Ecto neural progenitor cell (in vitro differentiated cells): Measurements from ENCODE around the gene ADAMTS12.
A peak's percentile ranks its signal among the peaks of the same experiment; 100 is the strongest.

Experiments used
- DNase-seq: peaks from one replicate; pipeline ENCODE4 v3.0.0-alpha.2; 2018; ENCODE audit warnings: low spot score

ADAMTS12 gene

DNA sequence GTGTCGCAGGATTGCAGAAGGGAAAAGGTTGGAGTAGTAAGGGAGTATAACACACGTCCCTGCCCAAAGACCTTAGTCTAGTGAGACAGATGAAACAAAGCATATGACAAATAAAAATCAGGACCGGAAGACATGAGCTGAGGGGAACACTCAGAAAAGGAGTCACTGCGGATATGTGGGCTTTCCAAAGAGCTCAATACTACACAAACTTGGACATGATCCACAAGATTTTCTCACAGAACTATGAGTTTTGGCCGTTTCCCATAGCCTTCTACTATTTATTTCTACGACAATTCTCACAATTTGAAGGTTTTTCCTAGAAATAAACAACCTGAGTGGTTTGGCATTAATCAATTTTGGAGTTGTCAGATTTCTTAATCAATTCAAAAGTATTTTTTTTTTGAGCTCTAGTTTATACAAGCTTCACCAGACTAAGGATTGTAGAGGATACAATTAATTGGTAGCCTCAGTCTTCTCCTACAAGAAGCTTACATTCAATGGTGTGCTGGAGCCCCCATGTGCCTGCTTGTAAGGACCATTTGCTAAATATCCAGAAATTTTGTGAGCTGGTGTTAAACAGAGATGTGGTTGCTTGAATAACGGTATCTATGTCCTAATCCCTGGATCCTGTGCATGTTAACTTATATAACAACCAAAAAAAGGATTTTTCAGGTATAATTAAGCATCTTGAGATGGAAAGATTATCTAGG, 91.4 kb downstream of the ADAMTS12 start:
- DNase-seq, result no peak

DNA sequence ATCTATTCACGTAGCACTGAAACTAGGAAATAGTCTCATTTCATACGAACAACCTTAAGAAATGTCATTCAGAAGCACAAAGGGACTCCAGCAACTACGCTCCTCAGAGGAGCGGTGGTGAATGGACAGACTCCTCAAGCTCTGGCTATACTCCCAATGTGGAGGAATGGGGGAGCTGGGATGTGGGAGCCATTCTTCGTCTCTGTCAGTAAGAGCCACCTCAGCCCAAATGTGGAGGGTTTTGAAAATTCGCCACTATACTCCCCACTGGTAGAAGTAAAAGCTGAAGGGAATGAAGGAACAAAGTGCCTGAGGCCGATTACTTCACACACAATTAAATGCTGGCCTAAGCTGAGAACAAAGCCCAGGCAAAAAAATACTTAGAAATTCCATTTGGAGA, 96.3 kb downstream of the ADAMTS12 start:
- DNase-seq, result peak; percentile 46

DNA sequence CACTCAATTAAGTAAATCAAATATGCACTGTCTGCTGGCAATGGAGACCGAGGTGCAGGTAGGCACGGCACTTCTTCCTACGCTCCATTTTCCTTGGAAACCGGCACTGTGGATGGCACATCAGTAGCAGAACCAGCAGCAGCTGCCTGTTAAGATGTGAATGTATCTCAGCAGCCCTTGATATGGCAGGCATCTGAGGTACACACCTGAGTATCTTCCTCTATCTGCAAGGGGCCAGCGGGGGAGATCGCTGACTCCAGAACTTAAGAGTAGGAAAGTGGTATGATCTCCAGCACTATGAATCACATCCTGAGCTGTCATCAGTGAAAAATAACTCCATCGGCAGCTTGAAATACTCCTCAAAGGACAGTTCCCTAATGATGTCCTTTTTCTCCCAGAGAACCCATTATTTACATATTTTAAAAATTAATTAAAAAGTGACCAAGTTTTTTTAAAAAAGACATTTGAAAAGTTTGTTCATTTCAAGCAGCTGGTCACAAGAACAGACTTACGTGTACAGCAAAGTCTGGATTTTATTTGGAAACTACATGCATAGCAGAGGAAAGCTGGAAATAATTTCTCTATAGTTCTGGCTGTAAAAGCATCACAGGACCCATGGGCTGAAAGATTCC, 97.1 kb downstream of the ADAMTS12 start:
- DNase-seq, result no peak

DNA sequence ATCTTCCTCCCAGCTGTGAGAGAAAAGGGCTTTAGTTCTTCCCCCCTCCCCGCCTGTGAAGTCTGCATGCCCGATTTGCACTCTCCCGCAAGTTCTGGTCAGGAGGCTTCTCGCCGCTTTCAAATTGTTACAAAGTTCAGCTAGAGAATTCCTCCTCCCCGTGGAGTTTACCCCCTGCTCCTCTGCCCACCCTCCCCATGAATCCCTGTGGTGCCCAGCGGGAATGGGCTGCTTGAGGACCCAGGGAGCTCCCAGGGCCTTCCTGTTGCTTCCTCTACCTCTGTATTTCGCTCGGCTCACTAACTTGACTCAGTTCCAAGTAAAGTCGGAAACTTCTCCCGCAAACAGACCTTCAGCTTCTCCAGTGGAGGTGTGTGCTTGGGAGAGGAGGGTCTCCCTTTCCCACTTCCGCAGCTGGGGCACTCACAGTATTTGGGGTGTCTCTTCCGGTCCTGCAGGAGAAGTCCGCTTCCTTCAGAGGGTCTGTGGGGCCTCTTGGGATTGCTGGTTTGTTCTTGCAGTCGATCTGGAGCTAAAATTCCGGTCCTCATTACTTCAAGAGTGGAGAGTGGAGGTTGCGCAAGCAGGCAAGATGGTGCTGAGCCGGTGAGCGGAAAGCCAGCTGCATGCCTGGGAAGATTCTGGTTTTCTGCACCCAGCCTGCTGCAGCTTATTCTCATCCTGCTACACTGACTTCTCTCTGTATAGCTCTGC, 97.8 kb downstream of the ADAMTS12 start:
- no peak for DNase-seq

DNA sequence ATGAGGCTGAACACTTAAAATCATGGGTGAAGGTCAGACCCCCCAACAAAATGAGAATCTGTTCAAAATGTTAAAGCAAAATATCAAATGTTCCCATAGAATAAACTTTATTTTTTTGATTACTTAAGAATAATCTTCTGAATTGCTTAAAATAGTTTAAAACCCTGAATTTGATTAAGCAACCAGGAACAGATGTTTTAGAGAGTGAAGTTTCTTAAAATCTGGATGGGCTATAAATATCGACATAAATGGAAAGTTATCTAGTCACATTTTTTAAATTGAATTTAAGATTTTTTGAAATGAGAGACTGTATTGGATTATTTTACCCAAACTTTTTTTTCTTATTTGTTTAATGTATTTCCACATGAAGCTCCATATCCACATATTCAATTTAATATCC, 98.5 kb downstream of the ADAMTS12 start:
- DNase-seq, result no peak

DNA sequence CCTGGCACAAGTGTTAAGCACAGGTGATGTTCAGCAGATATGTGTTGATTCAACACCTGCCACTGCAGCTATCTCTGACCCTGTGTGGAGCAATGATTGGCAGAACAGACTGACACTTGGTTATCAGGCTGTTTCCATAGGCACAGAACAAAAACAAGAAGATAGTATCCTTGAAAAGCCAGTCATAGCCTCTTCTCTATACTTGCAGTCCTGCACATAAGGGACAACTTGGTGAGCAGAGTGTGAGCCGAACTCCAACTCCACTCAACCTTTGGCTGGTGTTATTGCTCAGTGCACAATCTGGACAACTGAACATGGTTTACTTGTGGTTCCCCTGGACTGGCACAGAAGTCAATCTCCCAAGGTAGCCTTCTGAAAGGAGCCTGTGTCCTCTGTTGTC, 99.2 kb downstream of the ADAMTS12 start:
- DNase-seq, result no peak

DNA sequence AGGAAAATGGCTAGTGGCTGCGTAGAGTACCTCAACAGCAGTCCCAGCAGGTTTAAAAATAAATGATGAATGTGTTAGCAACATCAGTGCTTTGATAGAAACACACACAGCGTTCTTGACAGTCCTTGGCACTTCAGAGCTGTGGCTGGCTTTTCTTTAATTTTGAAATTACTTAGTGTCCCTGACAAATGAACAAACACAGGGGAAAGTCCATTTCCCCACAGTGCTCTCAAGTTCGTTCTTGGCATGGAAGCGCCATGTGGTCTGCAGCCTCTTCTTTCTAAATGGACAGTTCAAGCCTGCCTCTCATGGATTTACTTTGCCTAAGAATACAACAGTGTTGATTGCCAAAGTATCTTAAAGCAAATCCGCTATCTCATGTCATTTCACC, 102.2 kb downstream of the ADAMTS12 start:
- no peak for DNase-seq

DNA sequence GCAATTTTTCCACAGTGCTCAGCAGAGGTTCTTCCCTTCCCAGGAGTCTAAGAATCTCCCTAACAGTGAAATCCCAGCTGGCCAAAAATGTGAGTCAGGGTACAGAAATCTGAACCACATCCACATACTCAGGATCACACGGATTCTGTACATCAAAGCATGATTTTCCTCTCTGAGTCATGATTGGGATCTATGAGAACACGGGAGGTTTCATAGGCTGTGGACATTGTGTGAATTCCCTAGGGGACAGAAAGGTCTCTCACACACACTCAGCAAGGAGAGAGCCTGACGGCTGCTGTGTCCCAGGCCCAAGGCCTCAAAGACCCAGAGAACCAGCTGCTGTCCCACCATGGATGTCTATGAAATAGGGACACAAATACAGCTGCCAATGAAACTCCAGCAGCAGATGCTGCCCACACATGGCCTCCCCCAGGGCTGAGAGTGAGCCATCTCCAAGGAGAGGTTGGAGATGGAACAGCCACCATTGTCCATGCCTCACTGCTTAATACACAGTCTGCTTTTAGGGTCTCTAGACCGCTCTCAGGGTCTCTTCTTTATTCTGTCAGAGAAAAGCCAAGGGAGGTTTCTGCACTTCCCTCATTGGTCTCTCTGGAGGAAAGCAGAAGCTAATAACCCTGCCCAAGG, 102.7 kb downstream of the ADAMTS12 start:
- no peak for DNase-seq

DNA sequence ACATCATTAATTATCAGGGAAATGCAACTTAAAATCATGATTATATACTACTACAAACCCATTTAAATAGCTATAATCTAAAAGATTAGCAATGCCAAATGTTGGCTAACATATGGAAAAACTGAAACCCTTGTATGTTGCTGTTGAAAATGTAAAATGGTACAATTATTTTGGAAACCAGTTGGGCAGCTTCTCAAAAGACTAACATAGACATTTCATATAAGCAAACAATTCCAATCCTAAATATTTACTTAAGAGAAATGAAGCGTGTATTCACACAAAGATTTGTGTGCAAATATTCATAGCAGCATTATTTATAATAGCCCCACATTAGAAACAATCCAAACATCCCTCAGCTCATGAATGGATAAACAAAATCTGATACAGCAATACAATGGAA, 106.2 kb downstream of the ADAMTS12 start:
- no peak for DNase-seq

DNA sequence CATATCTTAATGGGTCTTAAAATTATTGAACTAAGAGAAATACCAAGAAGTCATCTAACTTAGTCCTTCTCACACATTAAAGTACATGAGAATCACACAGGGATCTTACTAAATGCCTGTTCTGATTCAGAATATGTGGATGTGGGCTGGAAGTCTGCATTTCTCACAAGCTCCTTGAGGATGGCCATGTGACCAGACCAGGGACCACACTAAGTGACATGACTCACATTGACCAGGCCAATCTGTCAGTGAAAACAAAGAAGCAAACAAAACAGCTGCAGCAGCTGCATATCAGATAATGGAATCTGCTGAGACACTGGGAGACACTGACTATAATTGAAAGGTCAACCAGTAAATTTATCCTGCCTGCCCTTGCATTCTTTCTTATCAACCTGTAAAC, 110.5 kb downstream of the ADAMTS12 start:
- DNase-seq, result no peak

DNA sequence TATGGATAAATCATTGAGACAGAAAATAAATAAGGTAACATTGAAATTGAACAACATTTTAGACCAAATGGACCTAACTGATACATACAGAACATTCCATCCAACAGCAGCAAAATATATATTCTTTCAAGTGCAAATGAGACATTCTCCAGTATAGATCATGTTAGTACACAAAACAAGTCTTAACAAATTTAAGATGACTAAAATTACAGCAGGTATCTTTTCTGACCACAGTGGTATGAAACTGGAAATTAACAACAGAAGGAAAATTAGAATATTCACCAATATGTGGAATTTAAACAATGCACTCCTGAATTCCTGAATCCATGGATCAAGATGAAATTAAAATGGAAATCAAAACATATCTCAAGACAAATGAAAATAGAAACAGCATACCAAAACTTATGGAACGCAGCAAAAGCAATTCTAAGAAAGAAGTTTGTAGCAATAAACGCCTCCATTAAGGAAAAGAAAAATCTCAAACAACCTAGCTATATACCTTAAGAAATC, 115.6 kb downstream of the ADAMTS12 start:
- no peak for DNase-seq

DNA sequence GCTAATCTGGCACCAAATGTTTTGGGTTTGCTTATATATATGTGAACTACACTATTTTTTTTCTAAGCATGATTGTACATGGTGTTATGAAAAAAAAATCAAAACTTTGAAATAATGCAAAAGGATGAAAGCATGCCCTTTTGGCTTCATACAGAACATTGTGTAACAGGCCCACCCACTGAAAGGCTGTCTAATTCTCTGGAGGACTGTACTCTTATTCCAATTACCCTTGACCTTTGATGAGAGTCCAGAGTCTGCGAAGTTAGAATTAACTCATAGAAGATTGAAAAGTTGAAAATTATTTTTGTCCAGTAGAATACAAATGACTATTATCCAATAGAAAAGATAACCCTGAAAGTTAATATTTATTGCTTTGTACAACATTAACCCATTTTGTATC, 117.4 kb downstream of the ADAMTS12 start:
- DNase-seq, result no peak

DNA sequence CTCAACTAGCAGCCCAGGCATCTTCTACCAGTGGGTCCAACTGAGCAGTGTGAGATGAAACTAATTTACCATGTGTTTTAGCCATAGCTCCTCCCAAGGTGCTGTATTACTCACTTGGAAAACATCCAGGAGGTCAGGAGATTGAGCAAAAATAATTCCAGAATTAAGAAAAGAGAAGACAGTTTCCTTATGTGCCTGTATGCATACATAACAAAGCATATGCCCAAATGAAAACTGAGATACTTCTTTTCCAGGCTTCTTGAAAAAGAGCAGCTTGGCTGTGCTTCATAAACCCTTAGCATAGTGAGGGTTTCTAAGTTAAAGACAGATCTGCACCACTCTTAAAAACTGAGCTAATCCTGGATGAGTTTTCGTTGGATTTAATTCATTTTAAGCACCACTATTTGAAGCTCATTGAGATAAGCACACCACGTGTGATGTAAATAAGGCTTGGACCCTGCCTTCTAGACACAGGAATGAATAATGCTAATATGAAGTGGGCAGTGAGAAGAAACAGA, 119.4 kb downstream of the ADAMTS12 start:
- no peak for DNase-seq

DNA sequence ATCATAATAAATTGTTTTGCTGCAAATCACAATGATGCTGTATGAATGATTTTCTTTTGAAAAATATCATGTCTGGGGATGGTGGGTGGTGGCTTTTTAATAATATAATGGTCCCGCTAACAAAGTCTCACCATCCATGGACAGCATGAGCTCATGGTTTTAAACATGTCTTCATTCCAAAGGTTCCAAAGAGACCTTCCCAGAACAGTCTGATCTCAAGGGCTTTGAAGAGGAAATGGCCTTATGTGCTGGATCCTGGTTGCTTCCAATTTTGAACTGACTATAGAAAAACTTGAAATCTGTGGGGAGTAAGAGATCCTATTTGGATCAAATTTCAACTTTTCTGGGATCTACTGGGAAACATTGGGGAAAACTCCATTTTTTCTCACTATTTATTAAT, 121.8 kb downstream of the ADAMTS12 start:
- no peak for DNase-seq

DNA sequence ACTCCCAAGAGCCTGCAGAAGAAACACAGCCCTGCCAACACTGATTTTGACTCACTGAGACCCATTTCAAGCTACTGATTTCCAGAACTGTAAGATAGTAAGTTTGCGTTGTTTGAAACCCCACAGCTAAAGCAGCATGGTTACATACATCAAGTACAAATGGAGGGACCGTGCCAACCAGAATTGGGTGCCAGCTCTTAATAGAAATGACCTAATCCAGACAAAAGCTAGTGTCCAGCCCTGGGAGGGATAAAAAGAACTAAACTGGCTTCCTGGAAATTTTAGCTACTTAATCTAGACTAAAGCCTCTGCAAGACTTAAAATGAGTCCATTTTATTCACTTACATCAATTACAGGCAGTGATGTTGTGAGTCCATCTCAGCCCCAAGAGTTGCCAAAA, 122.6 kb downstream of the ADAMTS12 start:
- DNase-seq, result no peak

DNA sequence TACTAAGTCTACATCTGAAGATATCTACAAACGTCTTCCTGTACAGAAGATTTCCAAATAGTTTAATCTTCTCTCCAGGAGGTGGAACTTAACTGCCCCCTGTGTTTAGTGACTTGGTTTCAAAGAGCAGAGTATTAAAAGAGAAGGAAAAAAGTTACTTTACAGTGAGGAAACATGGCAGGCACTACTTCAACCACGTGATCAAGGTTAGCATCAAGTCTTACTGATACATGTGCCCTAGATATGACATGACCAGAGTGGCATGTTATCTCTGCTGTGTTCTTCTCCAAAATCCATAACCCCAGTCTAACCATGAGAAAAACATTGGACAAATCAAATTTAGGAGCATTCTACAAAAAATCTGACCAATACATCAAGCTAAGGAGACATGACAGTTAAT, 125.8 kb downstream of the ADAMTS12 start:
- no peak for DNase-seq

DNA sequence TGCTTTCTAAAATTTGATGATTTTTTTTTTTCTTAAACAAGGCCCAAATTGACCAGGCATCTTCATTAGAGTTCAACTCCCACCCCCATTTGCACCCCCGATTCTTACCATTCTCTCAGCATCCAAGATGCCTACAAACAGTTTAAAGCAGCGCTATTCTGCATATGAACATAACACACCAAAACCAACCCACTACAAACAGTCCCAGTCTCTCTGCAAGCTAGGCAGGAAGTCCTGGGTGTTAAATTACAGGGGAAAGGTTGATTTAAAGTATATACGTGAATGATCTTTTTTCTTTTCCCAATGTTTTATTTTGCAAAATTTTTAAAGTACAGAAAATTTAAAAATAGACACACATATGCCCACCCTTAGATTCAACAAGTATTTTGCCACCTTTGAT, 127.0 kb downstream of the ADAMTS12 start:
- no peak for DNase-seq

DNA sequence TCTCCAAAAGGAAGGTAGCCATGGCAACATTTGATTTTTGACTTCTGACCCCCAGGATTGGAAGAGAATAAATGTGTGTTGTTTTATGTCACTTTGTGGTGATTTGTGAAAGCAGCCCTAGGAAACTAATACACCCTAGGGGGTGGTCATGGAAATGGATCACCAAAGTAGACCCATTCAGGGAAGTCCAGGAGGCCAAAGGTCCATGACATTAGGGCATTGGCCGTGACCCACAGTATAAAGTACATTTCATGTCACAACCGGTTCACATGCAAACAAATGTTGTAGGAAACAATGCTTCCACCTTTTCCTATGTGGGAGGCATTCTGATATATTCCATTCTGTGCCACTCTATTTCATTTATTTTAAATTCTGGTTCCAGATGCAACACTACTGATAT, 128.4 kb downstream of the ADAMTS12 start:
- no peak for DNase-seq

DNA sequence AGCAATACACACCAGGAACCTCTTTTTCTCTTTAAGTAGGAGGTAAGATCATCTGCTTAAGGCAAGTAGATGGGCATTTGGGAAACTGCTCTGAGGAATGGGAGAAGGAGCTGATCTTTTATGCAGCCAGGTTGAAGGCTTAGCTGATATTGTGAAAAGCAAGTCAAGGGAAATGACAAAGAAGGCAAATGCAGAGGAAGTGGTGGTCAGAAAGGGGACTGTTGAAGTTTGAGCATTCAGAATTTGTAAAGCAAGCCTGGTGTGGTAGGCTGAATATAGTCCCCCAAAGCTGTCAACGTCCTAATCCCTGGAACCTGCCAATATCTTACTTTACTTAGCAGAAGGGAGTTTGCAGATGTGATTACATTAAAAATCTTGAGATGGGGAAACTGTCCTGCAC, 128.9 kb downstream of the ADAMTS12 start:
- no peak for DNase-seq

DNA sequence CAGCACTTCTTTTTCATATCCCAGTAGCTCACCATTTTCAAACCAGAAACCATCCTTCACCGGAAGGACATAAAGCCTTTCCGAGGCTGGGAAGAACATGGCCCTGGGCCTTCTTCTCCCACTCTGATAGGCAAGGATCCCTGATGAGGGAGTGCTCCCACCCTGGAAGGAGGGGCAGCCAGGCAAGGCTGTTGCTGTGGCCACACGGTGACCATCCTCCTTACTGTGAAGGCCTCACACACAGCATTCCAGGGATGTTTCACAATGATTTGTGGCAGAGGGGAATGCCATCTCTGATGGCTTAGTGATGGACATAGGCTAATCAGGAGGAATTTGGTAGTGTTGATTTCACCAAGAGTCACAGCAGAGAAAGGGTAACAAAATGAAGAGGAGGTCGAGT, 130.7 kb downstream of the ADAMTS12 start:
- DNase-seq, result no peak

DNA sequence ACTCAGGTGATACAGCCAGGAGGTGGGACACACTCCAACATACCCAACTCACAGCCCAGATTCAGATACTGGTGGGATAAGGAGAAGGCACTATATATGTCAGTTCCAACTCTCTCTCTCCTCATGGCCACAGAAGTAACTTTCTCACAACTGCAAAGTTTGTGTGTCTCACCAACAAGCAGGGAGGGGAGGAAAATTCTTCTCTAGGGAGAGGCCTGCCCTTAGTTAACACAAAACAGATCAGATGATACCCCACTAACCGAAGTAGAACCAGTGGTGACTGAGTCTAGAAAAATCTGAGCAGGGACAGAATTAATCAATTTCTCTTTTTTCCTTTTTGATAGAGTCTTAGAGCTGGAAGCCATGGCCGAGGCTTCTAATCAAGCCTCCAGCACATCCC, 133.1 kb downstream of the ADAMTS12 start:
- DNase-seq, result no peak

DNA sequence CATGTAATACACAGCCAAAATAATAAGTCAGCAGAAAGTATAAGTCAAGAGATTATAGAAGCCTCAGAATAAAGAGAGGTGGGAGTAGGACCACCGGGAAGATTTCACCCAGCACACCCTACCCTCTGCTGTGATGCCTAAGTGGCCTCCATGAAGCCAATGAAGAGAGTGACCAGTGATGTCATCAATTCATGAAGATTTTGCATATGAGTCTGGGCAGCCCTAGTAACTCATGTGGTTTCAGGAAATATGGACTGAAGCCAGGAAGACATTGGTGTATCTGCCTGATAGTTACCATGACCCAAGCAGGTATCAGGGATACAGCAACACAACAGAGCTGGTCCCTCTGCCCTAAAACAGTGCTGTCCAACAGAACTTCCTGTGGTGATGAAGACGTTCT, 135.3 kb downstream of the ADAMTS12 start:
- DNase-seq, result no peak

DNA sequence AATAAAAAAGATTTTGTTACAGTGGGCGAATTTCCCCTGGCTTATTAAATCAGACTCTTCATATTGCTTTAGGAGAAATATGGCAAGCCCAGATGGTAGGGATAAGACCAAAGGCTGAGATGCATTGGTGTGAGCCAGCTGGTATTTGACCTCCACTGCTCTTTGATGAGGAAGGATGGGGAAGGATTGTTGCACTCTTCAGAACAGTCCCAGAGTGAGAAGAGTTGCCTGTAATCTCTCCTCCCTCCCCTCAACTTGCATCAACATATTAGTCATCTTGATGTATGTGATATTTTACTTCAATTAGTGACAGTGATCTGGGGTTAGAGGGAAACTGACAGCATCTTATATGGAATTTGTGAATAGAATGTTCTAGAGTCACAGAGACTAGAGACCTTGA, 136.6 kb downstream of the ADAMTS12 start:
- DNase-seq, result no peak
